ENCODE measurements around the gene MINDY4. TPM values are rescaled to one million over a fixed set of nuclear protein-coding genes. Genes with fewer than 3 reads are reported as not detected.

MINDY4 gene
- total and polyA plus RNA-seq, 10 of the 15 experiments (the other 5 are each of a cell fraction or from before 2014, with no cell fraction given) = 0.10 to 0.90 (median 0.40) TPM

- ChIA-PET SMC1A (ENCODE audit: uncharacterized antibody, unreplicated experiment) (interaction anchor here (1.6 to 2.1 kb wide), 3 partner anchors 172 to 322 kb away, joined by 3 to 10 read pairs (median 4); no protein-coding TSS in a partner anchor), POLR2A (no interaction called here), RAD21 (ENCODE audit: unreplicated experiment) (interaction anchor here (1.3 to 1.6 kb wide), 2 partner anchors 173 to 177 kb away, joined by 6 to 7 read pairs; no protein-coding TSS in a partner anchor), CTCF (interaction anchor here (0.9 to 5.2 kb wide), 7 partner anchors 108 to 333 kb away, joined by 3 to 35 read pairs (median 8); no protein-coding TSS in a partner anchor)
- no TSS peak for BruUV-seq (replicated peaks)
- peak; percentile 21 for DNase-seq (ENCODE audit: low read depth, low spot score)
- Histone ChIP-seq H3K4me1 (ENCODE audit: control insufficient read depth, insufficient read depth, low read length) (peaks cover 18% of the 10 kb centered on the region), H3K4me2 (ENCODE audit: control insufficient read depth, insufficient read depth) (no peak overlapping the region), H3K9me3 (replicated peaks; ENCODE audit: control insufficient read depth, insufficient read depth, low read length) (no peaks in the 10 kb centered on the region), H3K79me2 (ENCODE audit: control insufficient read depth, insufficient read depth, low read length) (no peaks in the 10 kb centered on the region), H3K27me3 (replicated peaks in 1 of 2; ENCODE audit: control insufficient read depth in 2 of 2, insufficient read depth in 2 of 2, low read length in 1 of 2) (no peaks in the 10 kb centered on the region), H2AFZ (ENCODE audit: control insufficient read depth, low read depth, low read length) (no peak overlapping the region; the same call in 1 of the 2 replicates), H4K20me1 (ENCODE audit: control insufficient read depth, insufficient read depth) (no peaks in the 10 kb centered on the region), H3K4me3 (no peak overlapping the region), H3K36me3 (ENCODE audit: control insufficient read depth in 2 of 2, insufficient read depth in 2 of 2, low read length in 1 of 2) (no peaks in the 10 kb centered on the region), H3K27ac (ENCODE audit: control insufficient read depth, insufficient read depth) (no peak overlapping the region), H3K9ac (ENCODE audit: control insufficient read depth, insufficient read depth, low read length) (no peak overlapping the region)
- FAIRE-seq = peak; percentile 81
- in situ Hi-C loops (cut with MboI) (loop anchor here (5.0 kb wide), 2 partner anchors 176 to 321 kb away; no protein-coding TSS in a partner anchor), intact Hi-C loops (cut with micrococcal nuclease; ENCODE audit: unreplicated experiment) (loop anchor here (1.0 to 2.0 kb wide), 3 partner anchors 174 to 321 kb away; no protein-coding TSS in a partner anchor)
- ATAC-seq = peak; percentile 77
- 20% methylated on average over 6 of the region's 6 CpGs for WGBS (ENCODE audit: insufficient coverage, insufficient replicate concordance, low lambda C conversion rate, missing lambda C conversion rate)
- TF ChIP-seq CTCF (IDR thresholded peaks at IDR 0.05 in 2 of 3, conservative IDR thresholded peaks at IDR 0.05 in 1 of 3; ENCODE audit: control insufficient read depth in 2 of 3, extremely low read depth in 1 of 3, insufficient read depth in 1 of 3, low read depth in 3 of 3, low read length in 3 of 3) (peak; percentile 60 to 91 (median 73)), ZZZ3 (IDR thresholded peaks at IDR 0.05; ENCODE audit: control insufficient read depth, insufficient read length, low read depth) (no peak), RAD21 (IDR thresholded peaks at IDR 0.05; ENCODE audit: insufficient read depth, low read depth, low read length) (peak; percentile 83), IRF5 (IDR thresholded peaks at IDR 0.05; ENCODE audit: borderline replicate concordance) (no peak), SMC3 (IDR thresholded peaks at IDR 0.05; ENCODE audit: borderline replicate concordance, low read length) (peak; percentile 69), STAT3 (IDR thresholded peaks at IDR 0.05; ENCODE audit: low read depth, low read length) (0 out of 2 replicates have a peak, but pooled peaks have one; percentile 0), SIN3A (IDR thresholded peaks at IDR 0.05; ENCODE audit: low read depth, low read length) (0 out of 2 replicates have a peak, but pooled peaks have one; percentile 6), CHD1 (IDR thresholded peaks at IDR 0.05; ENCODE audit: low read depth, low read length) (no peak), POU2F2 (IDR thresholded peaks at IDR 0.05; ENCODE audit: borderline replicate concordance, low read depth, low read length) (0 out of 3 replicates have a peak, but pooled peaks have one; percentile 19)
These were observed 29.6 kb downstream of the MINDY4 start for GRCh38 chr7:30800785-30801252.
